DOHH2 (cell line): ENCODE results near the gene CCDC85C.

ENCODE experiments used
- H3F3A ChIP-seq: fragments of 200-600 bp; sonication (generic), shearing (Covaris generic); 2 replicates; pipeline ENCODE4 v1.6.0; 2016; ENCODE audit warnings: antibody characterized with exemption, mild to moderate bottlenecking; ENCODE audit not compliant: control insufficient read depth, insufficient read depth
- H3K27ac ChIP-seq: fragments of 200-600 bp; sonication (generic); 2 replicates; pipeline ENCODE4 v1.5.1; 2014; ENCODE audit warnings: low read depth, mild to moderate bottlenecking, low read length, moderate library complexity
- H3K27me3 ChIP-seq: fragments of 200-600 bp; sonication (generic); 2 replicates; pipeline ENCODE4 v1.6.1; 2014; ENCODE audit warnings: mild to moderate bottlenecking, low read length, mixed read lengths; ENCODE audit not compliant: control insufficient read depth
- H3K36me3 ChIP-seq: fragments of 200-600 bp; sonication (generic); 2 replicates; pipeline ENCODE4 v1.6.1; 2014; ENCODE audit warnings: mild to moderate bottlenecking, low read length, moderate library complexity, mixed read lengths; ENCODE audit not compliant: control insufficient read depth
- H3K4me1 ChIP-seq: fragments of 200-600 bp; sonication (generic); 2 replicates; pipeline ENCODE4 v1.6.1; 2014; ENCODE audit warnings: mild to moderate bottlenecking, low read length, mixed read lengths; ENCODE audit not compliant: control insufficient read depth
- H3K4me2 ChIP-seq: fragments of 200-600 bp; sonication (generic); 2 replicates; pipeline ENCODE4 v1.6.0; 2014; ENCODE audit warnings: mild to moderate bottlenecking, low read length, moderate library complexity
- H3K4me3 ChIP-seq: fragments of 200-600 bp; sonication (generic); 2 replicates; pipeline ENCODE4 v1.5.1; 2014; ENCODE audit warnings: mild to moderate bottlenecking, low read length, mixed read lengths
- H3K79me2 ChIP-seq: fragments of 200-600 bp; sonication (generic); 2 replicates; pipeline ENCODE4 v1.6.1; 2014; ENCODE audit warnings: mild to moderate bottlenecking, low read length, mixed read lengths; ENCODE audit not compliant: control insufficient read depth
- H3K9me2 ChIP-seq: fragments of 200-600 bp; sonication (generic); replicated peaks from 2 replicates; pipeline ENCODE4 v1.6.1; 2014; ENCODE audit warnings: mild to moderate bottlenecking, low read length, mixed read lengths; ENCODE audit not compliant: control insufficient read depth
- H3K9me3 ChIP-seq: fragments of 200-600 bp; sonication (generic); 2 replicates; pipeline ENCODE4 v1.6.1; 2014; ENCODE audit warnings: antibody characterized with exemption, low read length, mixed read lengths; ENCODE audit not compliant: control insufficient read depth, insufficient read depth
- H4K20me1 ChIP-seq: fragments of 200-600 bp; sonication (generic); 2 replicates; pipeline ENCODE4 v1.6.0; 2014; ENCODE audit warnings: low read depth, mild to moderate bottlenecking, antibody characterized with exemption, low read length, moderate library complexity; ENCODE audit not compliant: control insufficient read depth, insufficient read depth
- CTCF ChIP-seq: fragments of 200-600 bp; sonication (generic); IDR thresholded peaks from one replicate; pipeline ENCODE4 v1.5.1; 2014; ENCODE audit warnings: antibody characterized with exemption, mild to moderate bottlenecking, low read depth, low read length; ENCODE audit not compliant: poor library complexity, severe bottlenecking
- EZH2phosphoT487 ChIP-seq: fragments of 200-600 bp; sonication (generic); IDR thresholded peaks from 2 replicates; pipeline ENCODE4 v1.6.1; 2017; ENCODE audit warnings: borderline replicate concordance, mild to moderate bottlenecking, antibody characterized with exemption, low read length, moderate library complexity, mixed read lengths

CCDC85C gene

GRCh38 chr14:99513946-99514551 lies 90.0 kb downstream of the CCDC85C start:
- no peaks in the 10 kb centered on the region for H3K9me3 ChIP-seq
- H3K27ac ChIP-seq, result no peak overlapping the region
- H3K79me2 ChIP-seq, result no peaks in the 10 kb centered on the region
- H3K27me3 ChIP-seq, result no peaks in the 10 kb centered on the region
- H4K20me1 ChIP-seq, result no peaks in the 10 kb centered on the region
- peaks cover 5% of the 10 kb centered on the region; the same call in 1 of the 2 replicates for H3F3A ChIP-seq
- no peaks in the 10 kb centered on the region for H3K4me1 ChIP-seq
- peaks cover 5% of the 10 kb centered on the region for H3K36me3 ChIP-seq
- no peak overlapping the region for H3K4me2 ChIP-seq
- TF ChIP-seq EZH2phosphoT487 (no peak), CTCF (no peak)
- H3K4me3 ChIP-seq, result no peak overlapping the region
- no peaks in the 10 kb centered on the region for H3K9me2 ChIP-seq

- Histone ChIP-seq H3F3A (peaks cover 5% of the 10 kb centered on the region; the same call in 1 of the 2 replicates), H3K27ac (no peak overlapping the region), H3K4me2 (no peak overlapping the region), H3K79me2 (no peaks in the 10 kb centered on the region), H4K20me1 (no peaks in the 10 kb centered on the region), H3K4me1 (no peaks in the 10 kb centered on the region), H3K27me3 (no peaks in the 10 kb centered on the region), H3K9me2 (no peaks in the 10 kb centered on the region), H3K4me3 (no peak overlapping the region), H3K9me3 (no peaks in the 10 kb centered on the region), H3K36me3 (peaks cover 12% of the 10 kb centered on the region)
- TF ChIP-seq CTCF, result no peak
- TF ChIP-seq EZH2phosphoT487, result no peak
Observed at GRCh38 chr14:99513183-99513694, 90.8 kb downstream of the CCDC85C start.

- H3K27me3 ChIP-seq, result no peaks in the 10 kb centered on the region
- no peaks in the 10 kb centered on the region for H3K4me1 ChIP-seq
- no peak overlapping the region for H3K4me3 ChIP-seq
- no peaks in the 10 kb centered on the region for H3K79me2 ChIP-seq
- no peaks in the 10 kb centered on the region for H4K20me1 ChIP-seq
- H3K9me3 ChIP-seq, result no peaks in the 10 kb centered on the region
- H3K9me2 ChIP-seq, result no peaks in the 10 kb centered on the region
- no peak overlapping the region for H3K27ac ChIP-seq
- H3F3A ChIP-seq, result peaks cover 5% of the 10 kb centered on the region; the same call in 1 of the 2 replicates
- peaks cover 17% of the 10 kb centered on the region for H3K36me3 ChIP-seq
- H3K4me2 ChIP-seq, result no peak overlapping the region
- no peak for TF ChIP-seq EZH2phosphoT487
- no peak for TF ChIP-seq CTCF
Observed at GRCh38 chr14:99512571-99513182, 91.3 kb downstream of the CCDC85C start.
